ENCODE measurements around the gene SCN3A. TPM values are rescaled to one million over a fixed set of nuclear protein-coding genes. Genes with fewer than 3 reads are reported as not detected.

SCN3A gene
- total and polyA plus RNA-seq, 7 donors = 0.87 to 4.3 (median 2.1) TPM; not detected in 2

GRCh38 chr2:165219481-165219880, 15.6 kb upstream of the SCN3A start:
- Histone ChIP-seq H3K4me1 (no peaks in the 10 kb centered on the region), H3K4me3 (no peak overlapping the region), H3K9me3 (no peaks in the 10 kb centered on the region), H3K27me3 (no peaks in the 10 kb centered on the region), H3K36me3 (no peaks in the 10 kb centered on the region), H3K27ac (no peak overlapping the region)
- no peak for TF ChIP-seq EP300 (IDR thresholded peaks at IDR 0.05)
- no peak for TF ChIP-seq POLR2AphosphoS5 (IDR thresholded peaks at IDR 0.05)
- no peak for TF ChIP-seq CTCF (IDR thresholded peaks at IDR 0.05)
- TF ChIP-seq POLR2A (IDR thresholded peaks at IDR 0.05) = no peak
- WGBS, 2 donors = 76 to 83% methylated on average over 3 of the region's 3 CpGs
- intact Hi-C loops (cut with DNase I) = no loop called here
- DNase-seq = no peak

GRCh38 chr2:165214093-165214492, 10.2 kb upstream of the SCN3A start:
- intact Hi-C loops (cut with DNase I) = no loop called here
- no peak overlapping the region for H3K4me3 ChIP-seq
- no peaks in the 10 kb centered on the region for H3K9me3 ChIP-seq
- TF ChIP-seq EP300 (IDR thresholded peaks at IDR 0.05) (no peak), POLR2A (IDR thresholded peaks at IDR 0.05) (no peak), CTCF (IDR thresholded peaks at IDR 0.05) (no peak), POLR2AphosphoS5 (IDR thresholded peaks at IDR 0.05) (no peak)
- WGBS, 2 donors = 19 to 70% methylated on average over 1 of the region's 1 CpG
- H3K4me1 ChIP-seq = no peaks in the 10 kb centered on the region
- H3K27me3 ChIP-seq = no peaks in the 10 kb centered on the region
- no peak overlapping the region for H3K27ac ChIP-seq
- no peaks in the 10 kb centered on the region for H3K36me3 ChIP-seq
- no peak for DNase-seq

- no peaks in the 10 kb centered on the region for H3K4me1 ChIP-seq
- H3K9me3 ChIP-seq = no peaks in the 10 kb centered on the region
- intact Hi-C loops (cut with DNase I) = loop anchor here (10.0 kb wide), 1 partner anchor 213 kb away; no protein-coding TSS in a partner anchor
- H3K27me3 ChIP-seq = no peaks in the 10 kb centered on the region
- TF ChIP-seq EP300 (IDR thresholded peaks at IDR 0.05) = no peak
- no peak for TF ChIP-seq POLR2A (IDR thresholded peaks at IDR 0.05)
- TF ChIP-seq POLR2AphosphoS5 (IDR thresholded peaks at IDR 0.05) = no peak
- no peak for TF ChIP-seq CTCF (IDR thresholded peaks at IDR 0.05)
- no peak overlapping the region for H3K27ac ChIP-seq
- DNase-seq = no peak
- no peaks in the 10 kb centered on the region for H3K36me3 ChIP-seq
- WGBS, 2 donors = 52 to 72% methylated on average over 1 of the region's 1 CpG
- no peak overlapping the region for H3K4me3 ChIP-seq
Measured at GRCh38 chr2:165208094-165208493, 4.2 kb upstream of the SCN3A start.

- WGBS, 2 donors = 80 to 87% methylated on average over 2 of the region's 2 CpGs
- no peak for DNase-seq
- Histone ChIP-seq H3K27ac (no peak overlapping the region), H3K9me3 (no peaks in the 10 kb centered on the region), H3K36me3 (no peaks in the 10 kb centered on the region), H3K4me1 (no peaks in the 10 kb centered on the region), H3K4me3 (no peak overlapping the region), H3K27me3 (no peaks in the 10 kb centered on the region)
- intact Hi-C loops (cut with DNase I) = loop anchor here (10.0 kb wide), 1 partner anchor 211 kb away; no protein-coding TSS in a partner anchor
- TF ChIP-seq POLR2A (IDR thresholded peaks at IDR 0.05) (no peak), POLR2AphosphoS5 (IDR thresholded peaks at IDR 0.05) (no peak), EP300 (IDR thresholded peaks at IDR 0.05) (no peak), CTCF (IDR thresholded peaks at IDR 0.05) (no peak)
Measured at GRCh38 chr2:165205865-165206264, 2.0 kb upstream of the SCN3A start.

GRCh38 chr2:165202239-165202638, 1.6 kb downstream of the SCN3A start:
- no peaks in the 10 kb centered on the region for H3K27me3 ChIP-seq
- 94 to 96% methylated on average over 1 of the region's 1 CpG for WGBS, 2 donors
- H3K9me3 ChIP-seq = no peaks in the 10 kb centered on the region
- H3K4me3 ChIP-seq = no peak overlapping the region
- intact Hi-C loops (cut with DNase I) = loop anchor here (10.0 kb wide), 1 partner anchor 207 kb away; no protein-coding TSS in a partner anchor
- no peaks in the 10 kb centered on the region for H3K4me1 ChIP-seq
- DNase-seq = no peak
- TF ChIP-seq EP300 (IDR thresholded peaks at IDR 0.05) (no peak), POLR2A (IDR thresholded peaks at IDR 0.05) (no peak), POLR2AphosphoS5 (IDR thresholded peaks at IDR 0.05) (no peak), CTCF (IDR thresholded peaks at IDR 0.05) (no peak)
- H3K36me3 ChIP-seq = no peaks in the 10 kb centered on the region
- no peak overlapping the region for H3K27ac ChIP-seq
